Cerebellar nuclear complex (tissue), 1 donor: ENCODE data around the gene MID2.
"Not testable (repeated sequence)": the region's sequence is repeated elsewhere in the genome, so short reads cannot be mapped to it uniquely, and the experiment has no call there.

Experiments
- DNase-seq, 2 experiments: peaks; one replicate each; lab custom pipeline; 2025; lab: John Stamatoyannopoulos, UW

The MID2 gene

GRCh38 chrX:107940095-107940494 is 114.4 kb downstream of the MID2 start:
- no peak for DNase-seq

DNA sequence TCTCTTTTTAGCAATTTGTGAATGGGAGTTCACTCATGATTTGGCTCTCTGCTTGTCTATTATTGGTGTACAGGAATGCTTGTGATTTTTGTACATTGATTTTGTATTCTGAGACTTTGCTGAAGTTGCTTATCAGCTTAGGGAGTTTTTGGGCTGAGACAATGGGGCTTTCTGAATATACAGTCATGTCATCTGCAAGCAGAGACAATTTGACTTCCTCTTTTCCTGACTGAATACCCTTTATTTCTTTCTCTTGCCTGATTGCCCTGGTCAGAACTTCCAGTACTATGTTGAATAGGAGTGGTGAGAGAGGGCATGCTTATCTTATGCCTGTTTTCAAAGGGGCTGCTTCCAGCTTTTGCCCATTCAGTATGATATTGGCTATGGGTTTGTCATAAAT is 129.7 kb downstream of the MID2 start:
- DNase-seq, result not testable (repeated sequence)

DNA sequence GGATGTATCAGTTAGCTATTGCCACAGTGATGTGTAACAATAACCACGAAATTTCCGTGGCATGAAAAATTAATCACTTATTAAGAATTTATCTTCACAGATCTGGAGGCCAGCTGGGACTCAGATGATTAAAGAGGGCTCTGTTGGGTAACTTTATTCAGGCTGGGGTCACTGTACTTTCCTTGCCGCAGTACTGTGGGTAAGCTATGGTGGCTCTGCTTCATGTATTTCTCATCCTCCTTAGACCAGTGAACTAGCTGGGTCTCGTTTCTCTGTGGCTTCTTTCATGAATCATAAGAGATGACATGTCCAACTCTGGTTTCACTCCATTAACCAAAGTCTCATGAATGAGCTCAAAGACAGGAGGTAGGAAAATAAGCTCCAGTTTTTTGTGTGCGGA is 143.0 kb downstream of the MID2 start:
- no peak for DNase-seq

- no peak for DNase-seq
Observed at GRCh38 chrX:107970073-107970472, 144.4 kb downstream of the MID2 start.

GRCh38 chrX:107971636-107972035 is 146.0 kb downstream of the MID2 start:
- no peak for DNase-seq
